Gastroesophageal sphincter (tissue), 3 donors: Measurements from ENCODE around the gene C6orf120.
"Not testable (repeated sequence)": the region's sequence is repeated elsewhere in the genome, so short reads cannot be mapped to it uniquely, and the experiment has no call there.

Source experiments
- CTCF ChIP-seq, 4 experiments: fragments of 200-600 bp in 2 of 4; fragments of 450-650 bp in 2 of 4; sonication (generic) in 1 of 4; IDR thresholded peaks; one replicate each; pipeline ENCODE4 v1.5.1; 2017 to 2019; ENCODE audit warnings: antibody characterized with exemption in 4 of 4, mild to moderate bottlenecking in 2 of 4, moderate library complexity in 2 of 4
- POLR2A ChIP-seq, 2 donors: fragments of 450-650 bp; IDR thresholded peaks; one replicate each; pipeline ENCODE4 v1.6.1; 2017; ENCODE audit warnings: antibody characterized with exemption in 2 of 2, mild to moderate bottlenecking in 2 of 2, moderate library complexity in 1 of 2

- TF ChIP-seq POLR2A (IDR thresholded peaks at IDR 0.05): not testable (repeated sequence)
- TF ChIP-seq CTCF (IDR thresholded peaks at IDR 0.05): peak in 3 of 4 experiments; percentile 40 to 60 (median 56)
Observed at GRCh38 chr6:169697115-169697514, 4.8 kb upstream of the C6orf120 start.
